Stimulated activated CD4-positive, alpha-beta T cell treated with anti-CD3 and anti-CD28 coated beads, Interleukin-12 subunit alpha, Interleukin-12 subunit beta, amount 100 ng/mL, for 24 hours (primary cell): ENCODE data around the gene MAP4.
"Not testable (repeated sequence)": the region's sequence is repeated elsewhere in the genome, so short reads cannot be mapped to it uniquely, and the experiment has no call there.

ENCODE experiments used
- DNase-seq, 2 experiments: peaks; one replicate each; pipeline ENCODE4 v3.0.0-alpha.2; 2020; ENCODE audit warnings: low read depth in 2 of 2

MAP4 gene

GRCh38 chr3:47846186-47846879 is 169.9 kb downstream of the MAP4 start:
- DNase-seq, result no peak

GRCh38 chr3:47841786-47842349 is 174.3 kb downstream of the MAP4 start:
- no peak for DNase-seq

DNA sequence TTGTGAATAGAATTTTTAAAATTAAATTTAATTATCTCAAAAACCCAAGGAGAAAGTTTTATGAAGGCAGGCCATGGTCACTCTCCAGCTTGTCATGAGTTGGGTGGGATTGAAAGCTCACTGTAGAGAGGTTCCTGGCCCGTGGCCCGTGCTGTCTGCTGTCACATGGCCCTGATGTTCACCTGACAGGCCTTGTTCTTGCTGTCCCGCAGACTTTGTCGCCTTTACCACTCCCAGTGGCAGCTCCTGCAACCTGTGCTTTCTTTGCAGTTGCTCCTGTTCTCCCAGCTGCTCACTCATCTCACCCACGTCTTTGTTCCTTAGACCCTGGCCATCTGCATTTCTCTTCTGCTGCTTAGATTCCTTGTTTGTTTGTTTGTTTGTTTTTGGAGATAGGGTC is 177.7 kb downstream of the MAP4 start:
- no peak for DNase-seq

- DNase-seq, result no peak
Observed at GRCh38 chr3:47836986-47837385, 179.2 kb downstream of the MAP4 start.

- DNase-seq, result not testable (repeated sequence)
Observed at GRCh38 chr3:47829482-47829881, 186.7 kb downstream of the MAP4 start.

DNA sequence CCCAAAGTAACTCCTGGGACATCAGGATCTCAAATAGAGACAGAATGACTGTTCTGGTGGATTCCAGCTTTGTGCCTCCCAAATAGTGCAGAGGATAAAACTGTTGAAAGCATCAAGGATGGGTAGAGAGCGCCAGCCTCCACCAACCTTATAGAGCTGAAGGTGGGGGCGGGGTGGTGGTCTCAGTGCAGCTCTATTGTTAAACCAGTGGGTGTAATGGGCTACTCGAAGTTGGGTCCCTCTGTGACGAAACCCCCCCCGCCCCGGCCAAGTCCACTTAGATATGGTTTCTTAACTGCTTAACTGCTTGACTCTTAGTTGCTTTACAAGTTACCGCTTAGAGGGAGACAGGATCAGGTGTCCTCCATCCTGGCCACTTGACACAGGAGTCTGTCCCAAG is 190.6 kb downstream of the MAP4 start:
- no peak for DNase-seq

DNA sequence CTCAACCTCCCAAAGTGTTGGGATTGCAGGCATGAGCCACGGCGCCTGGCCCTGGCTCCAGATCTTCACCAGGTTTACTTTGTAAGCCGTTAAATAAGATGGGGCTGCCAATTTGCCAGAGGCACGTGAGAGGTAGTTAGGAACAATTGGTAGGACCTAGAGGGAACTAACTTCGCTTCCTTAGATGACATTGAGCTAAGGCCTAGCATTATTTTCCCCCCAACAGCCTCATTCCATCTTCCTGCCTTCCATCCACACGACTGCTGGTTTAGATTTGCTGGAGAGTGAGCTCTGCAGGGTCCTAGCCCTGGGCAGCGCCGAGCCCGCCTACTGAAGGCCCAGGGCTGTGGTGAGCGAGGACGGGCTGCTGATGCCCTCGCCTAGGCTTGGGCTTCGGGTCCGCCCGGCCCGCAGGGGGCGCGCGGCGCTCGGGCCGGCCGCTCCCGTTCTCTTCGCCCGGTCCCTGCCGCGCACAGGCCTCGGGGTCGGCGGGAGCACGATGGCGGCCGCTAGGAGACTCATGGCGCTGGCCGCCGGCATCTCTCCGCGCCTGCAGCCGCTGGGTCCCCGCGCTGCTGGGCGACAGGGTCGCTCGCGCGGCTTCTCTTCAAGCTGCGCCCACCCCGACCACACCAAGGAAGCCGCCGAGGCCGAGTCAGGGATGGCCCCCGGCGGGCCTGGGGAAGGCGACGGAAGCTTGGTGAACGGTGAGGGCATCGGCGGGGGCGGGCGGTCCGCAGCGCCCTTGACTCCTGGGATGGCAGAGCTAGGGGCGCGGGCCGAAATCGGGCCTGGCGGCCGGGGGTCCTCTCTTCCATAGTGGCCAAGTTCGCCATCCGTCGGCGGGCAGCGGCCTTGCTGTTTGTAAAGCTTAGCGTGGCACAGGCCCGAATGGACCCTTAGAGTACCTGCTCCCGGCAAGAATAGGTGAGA is 191.4 kb downstream of the MAP4 start:
- DNase-seq, result peak; percentile 60 to 61

- DNase-seq, result no peak
Observed at GRCh38 chr3:47817609-47818008, 198.6 kb downstream of the MAP4 start.

GRCh38 chr3:47813551-47814177 is 202.6 kb downstream of the MAP4 start:
- no peak for DNase-seq

DNA sequence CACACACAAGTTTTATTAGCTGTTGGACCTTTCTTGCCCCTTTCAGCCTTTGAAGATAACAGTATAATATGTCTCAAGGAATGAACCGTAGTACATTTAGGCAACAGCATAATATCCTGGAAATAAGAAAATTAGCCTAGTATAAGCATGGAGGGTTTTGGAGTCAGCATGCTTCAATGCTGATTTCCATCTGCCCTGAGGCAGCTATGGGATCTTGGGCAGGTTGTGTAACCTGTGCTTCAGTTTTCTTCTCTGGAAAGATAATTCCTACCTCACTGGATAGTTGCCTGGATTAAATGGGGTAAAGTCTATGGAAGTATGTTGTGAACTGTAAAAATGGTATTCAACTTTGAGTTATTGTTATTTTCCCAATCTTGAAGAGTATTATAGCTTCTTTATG is 211.6 kb downstream of the MAP4 start:
- no peak for DNase-seq

DNA sequence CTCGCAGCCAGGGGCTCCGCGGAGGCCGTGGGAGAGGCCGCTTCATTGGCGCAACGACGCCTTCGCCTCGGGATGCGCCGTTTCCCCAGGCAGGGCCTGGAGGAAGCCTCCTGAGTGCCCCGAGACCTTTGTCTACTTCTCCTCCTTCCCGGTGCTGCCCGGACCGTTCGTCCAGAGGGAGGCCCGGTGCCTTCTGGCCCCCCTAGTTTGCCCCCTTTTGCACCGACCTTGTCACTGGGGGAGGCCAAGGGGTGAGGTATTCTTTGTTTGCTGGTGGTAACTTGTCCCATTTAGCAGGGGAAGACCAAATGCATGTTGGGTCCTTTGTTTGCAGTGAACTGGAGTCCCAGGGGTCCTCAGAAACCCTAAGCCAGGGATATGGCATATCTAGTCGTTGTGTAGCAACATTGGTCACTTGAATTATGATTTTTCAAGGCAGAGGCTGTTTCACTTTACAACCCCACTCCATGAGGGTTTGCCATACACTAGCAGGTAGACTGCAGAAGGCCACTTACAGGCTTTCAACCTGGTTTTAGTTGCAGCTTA is 212.7 kb downstream of the MAP4 start:
- no peak for DNase-seq

- peak; percentile 77 to 80 for DNase-seq
Observed at GRCh38 chr3:47802734-47803479, 213.3 kb downstream of the MAP4 start, which contains the start of gene DHX30. Gene DHX30 (plus strand): TSS chr3:47803138. CDS start chr3:47810684, 7,546 bp downstream.
